GM11168 (cell line): ENCODE data around the gene TGFBR3.

Experiments used
- in situ Hi-C: fragments of 300-500 bp; cut with MboI; formaldehyde crosslinking; loops from one replicate; pipeline ENCODE4 v1.12.0; 2022; ENCODE audit warnings: low sequenced_read_pairs; ENCODE audit not compliant: unreplicated experiment

Gene TGFBR3

DNA sequence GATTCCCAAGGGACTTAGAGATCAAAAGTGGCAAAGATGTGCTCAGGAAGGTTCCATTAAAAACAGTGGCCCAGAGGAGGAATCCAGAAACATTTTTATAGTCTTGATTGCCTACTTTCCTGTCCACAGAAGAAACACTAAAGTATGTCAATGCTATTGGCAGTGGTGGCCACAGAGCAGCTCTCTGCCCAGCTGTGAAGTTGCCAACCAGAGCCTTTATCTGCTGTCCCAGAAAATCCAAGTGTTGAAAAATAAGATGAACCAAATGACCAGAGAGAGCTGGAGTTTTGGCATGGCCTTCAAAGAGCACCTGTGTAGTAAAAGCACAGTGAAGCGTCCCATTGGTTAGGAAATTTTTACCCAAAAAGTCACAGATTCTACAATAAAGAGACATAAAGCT lies 181.2 kb downstream of the TGFBR3 start:
- in situ Hi-C loops: no loop called here

DNA sequence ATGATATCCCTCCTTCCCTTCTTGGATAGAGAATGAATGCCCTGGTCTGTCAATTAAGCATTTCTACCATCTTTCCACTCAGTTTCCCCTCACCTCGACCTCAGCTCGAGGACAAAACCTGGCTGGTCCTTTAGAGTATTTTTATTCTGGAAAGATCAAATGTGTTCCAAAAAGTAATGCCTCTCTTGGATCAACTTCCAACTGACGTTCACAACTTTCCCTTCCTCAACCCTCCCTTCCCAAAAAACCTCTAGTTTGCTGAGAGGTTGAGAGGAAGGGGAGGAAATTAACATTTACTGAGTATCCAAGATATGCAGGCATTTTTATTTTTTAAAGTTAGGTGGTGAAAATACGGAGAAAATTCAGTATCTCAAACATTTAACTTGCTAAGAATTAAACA lies 182.9 kb downstream of the TGFBR3 start:
- in situ Hi-C loops: no loop called here

- in situ Hi-C loops: no loop called here
These were observed 184.5 kb downstream of the TGFBR3 start for GRCh38 chr1:91701472-91701869.

- in situ Hi-C loops: no loop called here
These were observed 185.0 kb downstream of the TGFBR3 start for GRCh38 chr1:91700771-91701471.

DNA sequence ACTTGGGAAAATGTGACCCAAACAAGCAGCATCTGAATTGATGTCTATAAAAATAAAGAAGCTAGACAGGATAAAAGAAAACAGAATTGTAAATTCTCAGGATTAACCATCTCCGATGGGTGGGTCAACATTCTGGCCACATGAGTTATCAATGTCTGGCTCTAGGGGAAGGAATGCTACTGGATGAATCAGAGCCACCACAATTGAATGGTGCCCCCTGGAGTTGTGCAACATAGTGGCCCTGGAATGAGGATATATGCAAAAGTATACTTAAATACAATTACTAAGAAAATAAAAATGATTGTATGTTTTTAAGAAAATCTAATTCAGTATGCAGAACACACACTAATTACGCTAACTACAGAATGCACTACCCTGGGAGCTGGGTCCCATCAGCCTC lies 185.6 kb downstream of the TGFBR3 start:
- in situ Hi-C loops: no loop called here

DNA sequence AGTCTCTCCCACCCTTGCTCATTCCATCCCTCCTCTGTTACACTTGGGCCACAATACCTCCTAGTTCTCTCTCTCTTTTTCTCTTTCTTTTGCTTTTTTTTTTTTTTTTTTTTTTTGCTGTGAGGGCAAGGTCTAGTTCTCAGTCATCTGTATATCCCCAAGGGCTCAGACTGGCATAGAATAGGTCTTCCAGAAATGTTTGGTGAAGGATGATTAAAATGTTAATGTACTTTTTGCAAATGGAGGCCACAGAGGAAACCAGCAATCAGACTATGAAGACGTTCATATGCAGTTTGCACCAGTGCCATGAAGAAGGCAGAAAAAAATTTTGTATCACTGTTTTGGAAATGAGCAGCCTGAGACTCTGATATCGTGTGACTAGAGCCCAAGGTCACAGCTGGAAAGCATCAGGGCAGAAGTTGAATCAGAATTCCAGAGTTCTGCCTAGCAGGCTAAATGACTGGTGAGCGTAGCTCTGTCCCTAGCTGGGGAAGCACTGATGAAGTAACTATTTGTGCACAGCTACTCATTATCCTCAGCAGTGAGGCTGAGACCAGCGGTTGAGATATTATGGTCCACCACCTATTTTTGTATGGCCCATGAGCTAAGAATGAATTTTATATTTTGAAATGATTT lies 186.5 kb downstream of the TGFBR3 start:
- in situ Hi-C loops: no loop called here

DNA sequence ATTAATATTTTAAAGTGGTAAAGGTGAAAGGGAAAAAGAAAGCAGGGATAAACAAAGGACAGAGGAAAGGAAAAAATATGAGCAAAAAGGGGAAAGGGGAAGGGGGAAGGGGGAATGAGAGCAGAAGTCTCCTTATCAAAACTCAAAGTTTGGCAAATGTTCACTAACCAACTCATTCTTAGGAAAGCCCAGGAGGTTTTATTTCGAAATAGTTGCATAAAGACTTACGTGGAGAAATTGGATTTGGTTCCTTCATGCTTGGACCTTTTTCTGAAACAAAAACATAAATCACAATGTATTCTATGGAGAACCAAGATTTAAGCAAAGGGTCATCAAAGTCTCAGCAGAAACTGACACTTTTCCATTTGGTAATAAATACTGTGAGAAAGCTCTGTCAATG lies 188.1 kb downstream of the TGFBR3 start:
- in situ Hi-C loops: no loop called here

DNA sequence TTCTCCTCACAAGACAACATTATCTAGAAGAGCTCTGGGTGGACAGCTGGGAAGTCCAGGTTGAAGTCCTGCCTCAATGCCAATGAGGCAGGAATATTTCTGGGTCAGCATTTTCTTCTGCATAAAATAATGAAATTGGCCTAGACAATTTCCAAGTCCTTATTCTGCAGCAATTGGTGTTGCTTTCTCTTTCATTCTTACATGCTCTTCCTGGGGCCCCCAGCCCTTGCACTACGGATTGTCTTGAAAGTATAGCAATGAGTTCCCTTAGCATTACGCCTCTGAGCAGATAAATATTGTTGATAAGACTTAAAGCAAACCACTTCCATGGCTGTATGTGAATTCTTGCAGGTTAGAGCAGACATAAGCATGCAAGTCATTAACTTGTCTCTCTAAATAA lies 188.5 kb downstream of the TGFBR3 start:
- in situ Hi-C loops: no loop called here

DNA sequence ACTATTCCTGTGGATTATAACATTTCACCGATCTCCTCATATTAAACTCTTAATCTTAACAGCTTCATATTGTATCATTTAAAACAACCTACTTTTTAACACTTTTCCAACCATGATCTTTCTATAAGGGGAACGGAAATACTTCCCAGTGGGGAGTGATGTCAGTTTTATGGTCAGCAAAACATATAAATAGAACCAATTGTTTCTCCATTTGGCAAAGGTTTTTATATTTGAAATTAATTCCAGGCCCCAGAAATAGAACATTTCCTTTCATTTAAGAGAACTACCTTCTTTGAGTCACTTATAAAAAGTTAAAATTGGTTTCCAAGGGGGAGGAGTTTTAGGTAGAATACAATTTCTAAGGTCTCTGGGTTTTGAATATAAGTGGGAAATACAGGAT lies 189.6 kb downstream of the TGFBR3 start:
- in situ Hi-C loops: no loop called here

- in situ Hi-C loops: no loop called here
These were observed 192.4 kb downstream of the TGFBR3 start for GRCh38 chr1:91693557-91693956.

- in situ Hi-C loops: no loop called here
These were observed 194.4 kb downstream of the TGFBR3 start for GRCh38 chr1:91691525-91691924.

DNA sequence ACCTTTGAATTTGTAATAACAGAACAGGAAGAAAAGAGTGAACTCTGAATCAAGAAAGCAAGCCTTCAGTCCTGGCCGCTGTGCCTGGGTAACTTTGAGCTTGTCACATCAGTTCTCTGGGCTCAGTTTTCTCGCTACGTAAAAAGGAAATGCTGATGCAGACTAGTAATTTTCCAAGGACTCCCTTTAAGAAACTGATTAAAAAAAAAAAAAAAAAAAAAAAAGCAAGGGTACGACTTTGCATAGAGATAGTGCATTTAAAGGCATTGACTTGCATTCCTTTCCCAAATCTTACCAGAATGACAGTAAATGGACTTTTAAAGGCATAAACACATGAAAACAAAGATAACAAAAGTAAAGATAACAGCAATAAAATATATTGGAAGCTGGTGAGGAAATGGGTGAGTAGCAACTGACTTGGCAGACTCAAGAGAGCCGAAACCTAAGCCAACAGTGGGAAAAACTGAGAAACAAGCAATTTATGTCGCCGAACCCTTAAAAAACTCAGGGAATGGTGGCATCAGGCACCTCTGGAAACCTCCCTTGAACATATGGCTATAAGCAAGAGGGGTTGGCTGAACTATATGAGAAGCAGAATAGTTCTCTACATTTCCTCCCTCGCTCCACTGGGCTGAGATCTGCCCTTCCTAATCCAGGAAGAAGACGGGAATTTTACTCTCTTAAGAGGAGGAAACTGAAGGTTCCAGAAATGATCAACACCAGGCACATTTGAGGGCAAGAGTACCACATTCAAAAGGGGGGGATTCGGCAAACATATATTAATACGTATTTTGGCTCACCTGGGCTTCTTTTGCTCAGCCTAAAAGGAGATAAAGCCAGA lies 196.1 kb downstream of the TGFBR3 start:
- in situ Hi-C loops: no loop called here

GRCh38 chr1:91687452-91687851 lies 198.5 kb downstream of the TGFBR3 start:
- in situ Hi-C loops: no loop called here

DNA sequence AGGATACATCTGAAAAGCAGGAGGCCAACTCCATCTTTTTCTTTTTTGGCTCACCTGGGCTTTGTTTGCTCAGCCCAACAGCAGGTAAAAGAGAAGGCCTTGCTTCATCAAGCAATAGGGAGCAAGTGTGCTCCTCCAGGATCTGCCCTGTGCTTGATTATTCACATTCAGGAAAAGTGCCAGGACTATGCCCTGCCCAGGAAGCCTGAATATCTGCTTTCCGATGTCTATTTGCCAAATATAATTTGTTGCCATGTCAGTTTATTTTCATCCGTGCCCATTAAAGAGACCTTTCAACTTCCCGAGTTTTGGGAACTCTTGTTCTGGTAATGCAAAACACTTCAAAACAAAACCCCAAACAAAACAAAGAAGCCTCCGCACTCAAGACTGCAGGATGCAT lies 200.0 kb downstream of the TGFBR3 start:
- in situ Hi-C loops: no loop called here

GRCh38 chr1:91684481-91685196 lies 201.3 kb downstream of the TGFBR3 start:
- in situ Hi-C loops: no loop called here

GRCh38 chr1:91683598-91683951 lies 202.4 kb downstream of the TGFBR3 start:
- in situ Hi-C loops: no loop called here

GRCh38 chr1:91682882-91683597 lies 202.9 kb downstream of the TGFBR3 start:
- in situ Hi-C loops: no loop called here

DNA sequence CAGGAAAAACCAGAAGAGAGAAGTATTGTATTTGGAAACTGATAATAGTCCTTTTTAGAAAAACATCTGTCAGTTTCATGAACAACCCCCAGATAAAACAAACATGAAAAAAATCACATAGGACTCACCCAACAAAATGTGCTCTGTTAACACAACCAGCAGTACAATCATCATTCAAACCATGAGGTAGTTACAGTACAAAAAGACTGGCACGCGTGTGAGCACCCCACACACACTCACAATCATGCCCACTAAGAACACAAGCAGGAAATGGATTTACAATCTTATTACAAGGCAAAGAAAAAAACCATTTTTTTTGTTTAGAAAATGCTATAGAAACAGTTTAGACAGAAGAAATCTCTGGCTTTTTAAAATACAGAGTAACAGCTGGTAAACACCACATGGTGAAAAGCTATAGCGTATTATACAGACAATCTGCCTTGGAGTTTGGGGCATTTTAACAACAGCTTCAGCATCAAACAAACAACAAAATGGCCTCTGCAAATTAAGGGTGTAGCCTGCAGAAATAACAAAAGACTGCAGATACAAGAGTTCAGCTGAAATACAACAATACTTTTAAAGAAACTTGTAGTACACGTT lies 205.3 kb downstream of the TGFBR3 start:
- in situ Hi-C loops: no loop called here

GRCh38 chr1:91679446-91679845 lies 206.5 kb downstream of the TGFBR3 start:
- in situ Hi-C loops: no loop called here

DNA sequence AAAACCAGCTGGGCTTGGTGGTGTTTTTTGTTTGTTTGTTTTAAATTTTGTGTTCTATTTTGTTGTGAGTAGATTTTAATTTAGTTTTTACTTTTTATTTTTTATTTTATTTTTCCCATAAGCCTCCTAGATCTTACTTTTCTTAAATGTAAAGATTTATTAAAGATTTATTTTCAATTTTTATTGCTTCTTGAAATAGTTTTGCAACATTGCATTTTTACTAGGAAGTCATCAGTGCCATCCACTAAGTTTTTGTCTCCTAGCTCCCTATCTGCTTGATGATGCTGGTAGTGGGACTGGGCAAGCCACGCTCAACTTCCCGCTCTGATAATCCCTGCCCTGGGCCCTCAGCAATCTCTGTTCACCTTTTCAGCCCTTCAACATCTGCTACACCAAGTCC lies 209.9 kb downstream of the TGFBR3 start:
- in situ Hi-C loops: no loop called here
